GM23338 (cell line): ENCODE results near the gene RALBP1. TPM values are rescaled to one million over a fixed set of nuclear protein-coding genes. Genes with fewer than 3 reads are reported as not detected.

Source experiments
- ATAC-seq: fragments of 200-7000 bp; cut with Tn5 transposase; 3 replicates; pipeline ENCODE4 v1.9.1; 2020
- DNase-seq: peaks from one replicate; pipeline ENCODE4 v3.0.0-alpha.2; 2015; ENCODE audit warnings: low spot score
- H2AFZ ChIP-seq: fragments of 200-600 bp; sonication (generic); 2 replicates; pipeline ENCODE4 v1.8.0; 2016; ENCODE audit warnings: antibody characterized with exemption, mild to moderate bottlenecking, moderate library complexity
- H3F3A ChIP-seq: fragments of 200-600 bp; sonication (generic); replicated peaks from 2 replicates; pipeline ENCODE4 v1.8.0; 2017; ENCODE audit warnings: antibody characterized with exemption, mixed run types, low read depth
- H3K27ac ChIP-seq: fragments of 200-600 bp; sonication (generic); 2 replicates; pipeline ENCODE4 v1.6.1; 2016; ENCODE audit warnings: low read depth
- H3K27me3 ChIP-seq: fragments of 200-600 bp; sonication (generic); 2 replicates; pipeline ENCODE4 v1.8.0; 2016; ENCODE audit warnings: mild to moderate bottlenecking, mixed run types, moderate library complexity; ENCODE audit not compliant: insufficient read depth
- H3K36me3 ChIP-seq: fragments of 200-600 bp; sonication (generic); 2 replicates; pipeline ENCODE4 v1.8.0; 2016; ENCODE audit warnings: mild to moderate bottlenecking; ENCODE audit not compliant: insufficient read depth
- H3K4me1 ChIP-seq: fragments of 200-600 bp; sonication (generic); 2 replicates; pipeline ENCODE4 v1.8.0; 2016; ENCODE audit warnings: mild to moderate bottlenecking, moderate library complexity; ENCODE audit not compliant: insufficient read depth
- H3K4me2 ChIP-seq: fragments of 200-600 bp; sonication (generic); 2 replicates; pipeline ENCODE4 v1.7.1; 2017; ENCODE audit warnings: mixed run types
- H3K4me3 ChIP-seq: fragments of 200-600 bp; sonication (generic); 2 replicates; pipeline ENCODE4 v1.6.1; 2016; ENCODE audit warnings: mixed run types
- H3K79me2 ChIP-seq: fragments of 200-600 bp; sonication (generic); replicated peaks from 2 replicates; pipeline ENCODE4 v1.8.0; 2017; ENCODE audit warnings: mild to moderate bottlenecking; ENCODE audit not compliant: insufficient read depth
- H3K9me2 ChIP-seq: fragments of 200-600 bp; sonication (generic); 2 replicates; pipeline ENCODE4 v1.8.0; 2017; ENCODE audit not compliant: insufficient read depth
- H4K20me1 ChIP-seq: fragments of 200-600 bp; sonication (generic); replicated peaks from 2 replicates; pipeline ENCODE4 v1.8.0; 2017; ENCODE audit warnings: mild to moderate bottlenecking; ENCODE audit not compliant: insufficient read depth
- H3K27ac Mint-ChIP-seq: 2 replicates; pipeline ENCODE4 v1.8.0; 2020; ENCODE audit warnings: inconsistent platforms, mild to moderate bottlenecking, moderate library complexity, mixed read lengths
- H3K27me3 Mint-ChIP-seq: 3 replicates; pipeline ENCODE4 v1.8.0; 2022; ENCODE audit warnings: low read depth, mild to moderate bottlenecking, moderate library complexity, mixed read lengths, inconsistent platforms; ENCODE audit not compliant: insufficient read depth, poor library complexity
- H3K36me3 Mint-ChIP-seq: 3 replicates; pipeline ENCODE4 v1.8.0; 2021; ENCODE audit warnings: low read depth, mild to moderate bottlenecking, inconsistent platforms, moderate library complexity, mixed read lengths
- H3K4me1 Mint-ChIP-seq: 3 replicates; pipeline ENCODE4 v1.8.0; 2020; ENCODE audit warnings: mild to moderate bottlenecking, inconsistent platforms, mixed read lengths
- H3K4me3 Mint-ChIP-seq: 3 replicates; pipeline ENCODE4 v1.8.0; 2021; ENCODE audit warnings: moderate library complexity, mild to moderate bottlenecking, inconsistent platforms, mixed read lengths
- H3K9me3 Mint-ChIP-seq: 3 replicates; pipeline ENCODE4 v1.8.0; 2020; ENCODE audit warnings: moderate library complexity, mild to moderate bottlenecking, inconsistent platforms, mixed read lengths
- CTCF ChIP-seq, 2 experiments: fragments of 200-600 bp in 1 of 2; sonication (generic) in 1 of 2; conservative IDR thresholded peaks; 2 replicates each; pipeline versions ENCODE4 v1.5.1 to v1.6.1; 2016 to 2017; ENCODE audit warnings: antibody characterized with exemption in 2 of 2, low read depth in 2 of 2, mild to moderate bottlenecking in 2 of 2, moderate library complexity in 1 of 2
- EZH2phosphoT487 ChIP-seq: fragments of 200-600 bp; sonication (generic); IDR thresholded peaks from one replicate; pipeline ENCODE4 v1.8.1; 2018; ENCODE audit warnings: antibody characterized with exemption; ENCODE audit not compliant: unreplicated experiment
- JUNB ChIP-seq: IDR thresholded peaks from one replicate; pipeline ENCODE4 v1.6.1; 2016; ENCODE audit warnings: antibody characterized with exemption; ENCODE audit not compliant: unreplicated experiment
- NANOG ChIP-seq: IDR thresholded peaks from 2 replicates; pipeline ENCODE4 v1.6.1; 2016; ENCODE audit warnings: antibody characterized with exemption, borderline replicate concordance
- POLR2AphosphoS5 ChIP-seq: IDR thresholded peaks from 2 replicates; pipeline ENCODE4 v1.6.1; 2016; ENCODE audit warnings: antibody characterized with exemption, low read depth
- REST ChIP-seq: IDR thresholded peaks from one replicate; pipeline ENCODE4 v1.6.1; 2018; ENCODE audit warnings: antibody characterized with exemption; ENCODE audit not compliant: unreplicated experiment
- polyA plus RNA-seq: library from polyadenylated mRNA; unstranded; fragments of >200 nt; fragmentation: Nextera tagmentation; extraction: Ambion mirVana; gene quantifications from 2 replicates; pipeline ENCODE4 v1.2.1, GENCODE V29; 2016
- total RNA-seq: library from RNA; depleted of rRNA; stranded (reverse); fragments of >200 nt; shearing (Covaris generic); gene quantifications from 2 replicates; pipeline ENCODE4 v1.2.3, GENCODE V29; 2014

RALBP1 gene
- total and polyA plus RNA-seq, 2 experiments from 2014 or later, result 80.9 to 103 TPM

GRCh38 chr18:9466127-9466526 is 9.2 kb upstream of the RALBP1 start:
- Histone ChIP-seq H4K20me1 (no peaks in the 10 kb centered on the region), H3K27ac (no peak overlapping the region), H3K27me3 (no peaks in the 10 kb centered on the region), H3F3A (no peaks in the 10 kb centered on the region), H2AFZ (no peak overlapping the region), H3K36me3 (no peaks in the 10 kb centered on the region), H3K4me2 (no peak overlapping the region), H3K4me3 (no peak overlapping the region), H3K79me2 (no peaks in the 10 kb centered on the region), H3K4me1 (no peaks in the 10 kb centered on the region), H3K9me2 (no peaks in the 10 kb centered on the region)
- peaks cover 22% of the 10 kb centered on the region for H3K9me3 Mint-ChIP-seq
- DNase-seq, result no peak
- H3K4me1 Mint-ChIP-seq, result no peaks in the 10 kb centered on the region
- H3K36me3 Mint-ChIP-seq, result peaks cover 9% of the 10 kb centered on the region; the same call in 2 of the 3 replicates
- H3K4me3 Mint-ChIP-seq, result no peak overlapping the region
- no peak for ATAC-seq
- no peak overlapping the region for H3K27ac Mint-ChIP-seq
- peaks cover 6% of the 10 kb centered on the region for H3K27me3 Mint-ChIP-seq
- no peak for TF ChIP-seq EZH2phosphoT487
- no peak for TF ChIP-seq NANOG
- no peak for TF ChIP-seq CTCF (conservative IDR thresholded peaks at IDR 0.05; ENCODE audit: low read depth in 2 of 2)
- no peak for TF ChIP-seq POLR2AphosphoS5

- Mint-ChIP-seq H3K27me3 (peaks cover 6% of the 10 kb centered on the region), H3K9me3 (peaks cover 22% of the 10 kb centered on the region), H3K4me3 (no peak overlapping the region), H3K4me1 (no peaks in the 10 kb centered on the region), H3K36me3 (peaks cover 9% of the 10 kb centered on the region; the same call in 2 of the 3 replicates), H3K27ac (no peak overlapping the region)
- H3K27ac ChIP-seq, result no peak overlapping the region
- H4K20me1 ChIP-seq, result no peaks in the 10 kb centered on the region
- TF ChIP-seq POLR2AphosphoS5 (no peak), REST (no peak), JUNB (no peak)
- no peak overlapping the region for H2AFZ ChIP-seq
- no peaks in the 10 kb centered on the region for H3K36me3 ChIP-seq
- ATAC-seq (no peak), DNase-seq (no peak)
- no peaks in the 10 kb centered on the region for H3K27me3 ChIP-seq
- no peaks in the 10 kb centered on the region for H3K79me2 ChIP-seq
- no peaks in the 10 kb centered on the region for H3F3A ChIP-seq
- no peak overlapping the region for H3K4me3 ChIP-seq
- H3K9me2 ChIP-seq, result no peaks in the 10 kb centered on the region
- no peak overlapping the region for H3K4me2 ChIP-seq
- no peaks in the 10 kb centered on the region for H3K4me1 ChIP-seq
Observed at GRCh38 chr18:9466846-9467245, 8.5 kb upstream of the RALBP1 start.
